ENCODE measurements around the gene EIF2B2.
A peak's percentile ranks its signal among the peaks of the same experiment; 100 is the strongest.

EIF2B2 gene

GRCh38 chr14:74962046-74962445 lies 40.7 kb upstream of the EIF2B2 start:
- no peak for TF ChIP-seq CTCF (IDR thresholded peaks at IDR 0.05)
- H3K9me3 ChIP-seq = no peaks in the 10 kb centered on the region
- H3K27ac ChIP-seq = peak overlapping the region; percentile 77
- H3K4me3 ChIP-seq (ENCODE audit: low read depth in 1 of 2, low read length in 1 of 2) = peak overlapping the region; percentile 7 to 8
- H3K4me1 ChIP-seq (ENCODE audit: control insufficient read depth in 1 of 2, insufficient read depth in 1 of 2, low read depth in 1 of 2, low read length in 1 of 2) = peaks cover 12 to 16% of the 10 kb centered on the region in 2 experiments
- H3K36me3 ChIP-seq = no peaks in the 10 kb centered on the region
- peaks cover 9% of the 10 kb centered on the region for H3K27me3 ChIP-seq

GRCh38 chr14:74962493-74962892 lies 40.2 kb upstream of the EIF2B2 start:
- no peaks in the 10 kb centered on the region for H3K9me3 ChIP-seq
- peak overlapping the region; percentile 7 to 8 for H3K4me3 ChIP-seq (ENCODE audit: low read depth in 1 of 2, low read length in 1 of 2)
- H3K36me3 ChIP-seq = no peaks in the 10 kb centered on the region
- H3K4me1 ChIP-seq (ENCODE audit: control insufficient read depth in 1 of 2, insufficient read depth in 1 of 2, low read depth in 1 of 2, low read length in 1 of 2) = peaks cover 12 to 16% of the 10 kb centered on the region in 2 experiments
- TF ChIP-seq CTCF (IDR thresholded peaks at IDR 0.05) = no peak
- H3K27ac ChIP-seq = peak overlapping the region; percentile 77
- H3K27me3 ChIP-seq = peaks cover 4% of the 10 kb centered on the region

GRCh38 chr14:74963178-74963704 lies 39.5 kb upstream of the EIF2B2 start:
- Histone ChIP-seq H3K27me3 (no peaks in the 10 kb centered on the region), H3K27ac (no peak overlapping the region), H3K9me3 (no peaks in the 10 kb centered on the region), H3K36me3 (no peaks in the 10 kb centered on the region), H3K4me3 (ENCODE audit: low read depth in 1 of 2, low read length in 1 of 2) (no peak overlapping the region), H3K4me1 (ENCODE audit: control insufficient read depth in 1 of 2, insufficient read depth in 1 of 2, low read depth in 1 of 2, low read length in 1 of 2) (peaks cover 12 to 16% of the 10 kb centered on the region in 2 experiments)
- no peak for TF ChIP-seq CTCF (IDR thresholded peaks at IDR 0.05)

GRCh38 chr14:74963705-74964271 lies 38.9 kb upstream of the EIF2B2 start:
- Histone ChIP-seq H3K4me1 (ENCODE audit: control insufficient read depth in 1 of 2, insufficient read depth in 1 of 2, low read depth in 1 of 2, low read length in 1 of 2) (peaks cover 12 to 16% of the 10 kb centered on the region in 2 experiments), H3K4me3 (ENCODE audit: low read depth in 1 of 2, low read length in 1 of 2) (no peak overlapping the region), H3K27me3 (no peaks in the 10 kb centered on the region), H3K27ac (no peak overlapping the region), H3K9me3 (no peaks in the 10 kb centered on the region), H3K36me3 (no peaks in the 10 kb centered on the region)
- no peak for TF ChIP-seq CTCF (IDR thresholded peaks at IDR 0.05)

GRCh38 chr14:74964787-74965485 lies 37.8 kb upstream of the EIF2B2 start:
- no peak for TF ChIP-seq CTCF (IDR thresholded peaks at IDR 0.05)
- no peak overlapping the region for H3K4me3 ChIP-seq (ENCODE audit: low read depth in 1 of 2, low read length in 1 of 2)
- H3K9me3 ChIP-seq = no peaks in the 10 kb centered on the region
- no peak overlapping the region for H3K27ac ChIP-seq
- no peaks in the 10 kb centered on the region for H3K36me3 ChIP-seq
- no peaks in the 10 kb centered on the region for H3K27me3 ChIP-seq
- H3K4me1 ChIP-seq (ENCODE audit: control insufficient read depth in 1 of 2, insufficient read depth in 1 of 2, low read depth in 1 of 2, low read length in 1 of 2) = peaks cover 12 to 16% of the 10 kb centered on the region in 2 experiments
